Measurements from ENCODE around the gene BNIP1. TPM values are rescaled to one million over a fixed set of nuclear protein-coding genes. Genes with fewer than 3 reads are reported as not detected.
"Not testable (repeated sequence)": the region's sequence is repeated elsewhere in the genome, so short reads cannot be mapped to it uniquely, and the experiment has no call there.

The BNIP1 gene
- total RNA-seq: 10 to 100 TPM; 14.5 to 16.3 TPM

DNA sequence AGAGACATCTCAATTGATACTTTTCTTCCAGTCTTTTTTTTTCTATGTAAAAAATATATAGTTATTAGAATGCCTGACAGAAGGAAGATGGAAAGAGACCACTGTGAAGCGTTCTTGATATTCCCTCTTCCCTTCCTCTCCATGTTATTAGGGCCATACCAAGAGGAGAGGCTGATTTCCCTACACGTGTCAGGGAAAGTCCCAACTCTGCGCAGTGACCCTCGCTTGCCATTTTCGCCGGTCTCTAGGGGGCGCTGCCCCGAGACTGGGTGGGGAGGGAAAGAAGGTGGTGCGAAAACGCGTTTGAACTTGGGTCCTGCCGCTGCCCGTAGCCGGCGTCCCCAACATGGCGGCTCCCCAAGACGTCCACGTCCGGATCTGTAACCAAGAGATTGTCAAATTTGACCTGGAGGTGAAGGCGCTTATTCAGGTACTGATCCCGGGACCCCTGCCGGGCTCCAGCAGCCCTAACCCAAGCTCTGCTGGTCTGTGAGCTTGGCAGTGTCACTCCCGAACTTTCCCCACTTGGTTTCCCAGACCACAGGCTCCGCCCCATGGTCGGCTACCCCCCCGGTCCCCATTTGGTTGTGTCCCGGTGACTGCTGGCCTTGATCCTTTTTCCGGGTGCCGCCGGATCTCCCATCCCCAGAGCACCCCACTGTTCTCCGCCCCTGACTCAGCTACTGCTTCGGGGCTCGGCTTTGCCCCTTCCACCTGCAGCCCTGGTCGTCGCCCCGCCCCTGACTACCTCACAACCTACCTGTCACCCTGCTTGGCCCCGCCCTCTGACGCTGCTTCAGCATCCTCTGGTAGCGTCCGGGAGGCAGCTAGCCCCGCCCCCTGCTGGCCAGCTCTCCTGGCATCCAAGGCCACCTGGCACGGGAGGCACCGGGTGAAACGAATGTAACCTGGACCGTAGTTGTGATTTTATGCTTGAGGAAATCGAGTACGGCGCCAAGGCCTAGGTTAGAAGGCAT, at the start of gene BNIP1:
TSS of gene BNIP1 (plus strand) at position 332 of the 977 bp plus-strand sequence. CDS start at position 347, 15 bp downstream.
- Mint-ChIP-seq H3K27me3 (no peaks in the 10 kb centered on the region), H3K36me3 (peaks cover 18% of the 10 kb centered on the region), H3K4me3 (peak within 1 kb of the TSS; percentile 92), H3K4me1 (peaks cover 18% of the 10 kb centered on the region), H3K9me3 (ENCODE audit: low read depth) (peaks cover 2% of the 10 kb centered on the region), H3K27ac (peak within 1 kb of the TSS; percentile 98)
- DNase-seq (peak; percentile 97), ATAC-seq (peak; percentile 94)
- CTCF ChIA-PET: interaction anchor here (0.6 to 3.0 kb wide), 16 partner anchors 9 to 367 kb away, joined by 3 to 26 read pairs (median 3); partner anchors contain the start of genes ATP6V0E1 and RPL26L1

- no peak for DNase-seq
- Mint-ChIP-seq H3K4me1 (no peaks in the 10 kb centered on the region), H3K9me3 (ENCODE audit: low read depth) (peaks cover 6% of the 10 kb centered on the region), H3K27me3 (no peaks in the 10 kb centered on the region), H3K27ac (no peak overlapping the region), H3K4me3 (no peak overlapping the region), H3K36me3 (peaks cover 22% of the 10 kb centered on the region)
- CTCF ChIA-PET: interaction anchor here (0.7 kb wide), 1 partner anchor 37 kb away, joined by 3 read pairs; no protein-coding TSS in a partner anchor
- no peak for ATAC-seq
Measured at GRCh38 chr5:173098787-173099186, 45.5 kb upstream of the BNIP1 start.

- ATAC-seq: no peak
- no peaks in the 10 kb centered on the region for H3K4me1 Mint-ChIP-seq
- H3K27ac Mint-ChIP-seq: no peak overlapping the region
- peaks cover 6% of the 10 kb centered on the region for H3K9me3 Mint-ChIP-seq (ENCODE audit: low read depth)
- no peaks in the 10 kb centered on the region for H3K27me3 Mint-ChIP-seq
- no peak for DNase-seq
- CTCF ChIA-PET: interaction anchor here (0.7 to 1.0 kb wide), 2 partner anchors 37 to 46 kb away, joined by 3 read pairs; no protein-coding TSS in a partner anchor
- H3K4me3 Mint-ChIP-seq: no peak overlapping the region
- peaks cover 20% of the 10 kb centered on the region for H3K36me3 Mint-ChIP-seq
Measured at GRCh38 chr5:173099461-173099860, 44.9 kb upstream of the BNIP1 start.

GRCh38 chr5:173101245-173101644, 43.1 kb upstream of the BNIP1 start:
- Mint-ChIP-seq H3K4me1 (no peaks in the 10 kb centered on the region), H3K4me3 (no peak overlapping the region), H3K9me3 (ENCODE audit: low read depth) (peaks cover 6% of the 10 kb centered on the region), H3K27ac (no peak overlapping the region), H3K27me3 (no peaks in the 10 kb centered on the region), H3K36me3 (peaks cover 20% of the 10 kb centered on the region)
- CTCF ChIA-PET: no interaction called here
- DNase-seq (no peak), ATAC-seq (no peak)

GRCh38 chr5:173103411-173103810, 40.9 kb upstream of the BNIP1 start:
- no peak overlapping the region for H3K27ac Mint-ChIP-seq
- DNase-seq (no peak), ATAC-seq (no peak)
- no peak overlapping the region for H3K4me3 Mint-ChIP-seq
- peaks cover 6% of the 10 kb centered on the region for H3K9me3 Mint-ChIP-seq (ENCODE audit: low read depth)
- H3K27me3 Mint-ChIP-seq: no peaks in the 10 kb centered on the region
- H3K36me3 Mint-ChIP-seq: peaks cover 20% of the 10 kb centered on the region
- CTCF ChIA-PET: no interaction called here
- H3K4me1 Mint-ChIP-seq: peaks cover under 1% of the 10 kb centered on the region

- Mint-ChIP-seq H3K27ac (no peak overlapping the region), H3K9me3 (ENCODE audit: low read depth) (no peaks in the 10 kb centered on the region), H3K27me3 (no peaks in the 10 kb centered on the region), H3K36me3 (peaks cover 16% of the 10 kb centered on the region), H3K4me1 (peaks cover 19% of the 10 kb centered on the region), H3K4me3 (no peak overlapping the region)
- DNase-seq (no peak), ATAC-seq (no peak)
- CTCF ChIA-PET: no interaction called here
Measured at GRCh38 chr5:173108914-173109313, 35.4 kb upstream of the BNIP1 start.

DNA sequence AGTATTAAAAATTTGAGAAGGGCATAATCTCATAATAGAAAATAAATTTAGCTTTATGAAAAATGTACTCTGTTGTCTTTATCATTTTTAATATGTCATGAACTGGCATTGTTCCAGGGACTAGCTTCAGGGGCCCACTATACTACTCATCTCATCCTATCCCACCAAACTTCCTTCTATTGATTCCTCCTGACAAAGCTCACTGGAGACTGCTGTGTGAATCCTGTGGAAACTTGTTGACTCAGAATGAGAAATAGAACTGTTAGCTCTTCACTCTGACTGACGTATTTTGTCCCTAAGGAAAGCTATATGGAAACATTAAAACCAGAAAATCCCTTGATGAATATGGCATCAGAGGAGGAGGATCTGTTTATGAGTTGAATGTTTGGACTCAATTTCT, 29.8 kb upstream of the BNIP1 start:
- Mint-ChIP-seq H3K27me3 (no peaks in the 10 kb centered on the region), H3K27ac (no peak overlapping the region), H3K9me3 (ENCODE audit: low read depth) (peaks cover under 1% of the 10 kb centered on the region), H3K36me3 (peaks cover 33% of the 10 kb centered on the region), H3K4me1 (peaks cover 18% of the 10 kb centered on the region), H3K4me3 (no peak overlapping the region)
- no peak for ATAC-seq
- DNase-seq: no peak
- CTCF ChIA-PET: interaction anchor here (1.1 kb wide), 1 partner anchor 131 kb away, joined by 3 read pairs; the partner anchor contains the start of gene ATP6V0E1

GRCh38 chr5:173119719-173120118, 24.6 kb upstream of the BNIP1 start:
- Mint-ChIP-seq H3K27ac (no peak overlapping the region), H3K4me3 (no peak overlapping the region), H3K9me3 (ENCODE audit: low read depth) (peaks cover 5% of the 10 kb centered on the region), H3K27me3 (no peaks in the 10 kb centered on the region), H3K36me3 (peaks cover 28% of the 10 kb centered on the region), H3K4me1 (peaks cover under 1% of the 10 kb centered on the region)
- ATAC-seq: no peak
- CTCF ChIA-PET: no interaction called here
- no peak for DNase-seq

GRCh38 chr5:173123416-173123815, 20.9 kb upstream of the BNIP1 start:
- CTCF ChIA-PET: interaction anchor here (0.9 kb wide), 1 partner anchor 11 kb away, joined by 3 read pairs; no protein-coding TSS in a partner anchor

GRCh38 chr5:173132166-173132565, 12.2 kb upstream of the BNIP1 start:
- H3K27ac Mint-ChIP-seq; ATAC-seq; H3K4me1 Mint-ChIP-seq; H3K4me3 Mint-ChIP-seq; H3K36me3 Mint-ChIP-seq; DNase-seq; CTCF ChIA-PET; H3K27me3 Mint-ChIP-seq; H3K9me3 Mint-ChIP-seq (ENCODE audit: low read depth): not testable (repeated sequence)

More at GRCh38 chr5:173123416-173123815, 20.9 kb upstream of the BNIP1 start:
- no peaks in the 10 kb centered on the region for H3K4me1 Mint-ChIP-seq
- H3K9me3 Mint-ChIP-seq (ENCODE audit: low read depth): peaks cover 5% of the 10 kb centered on the region
- DNase-seq (no peak), ATAC-seq (no peak)
- H3K27ac Mint-ChIP-seq: no peak overlapping the region
- peaks cover 31% of the 10 kb centered on the region for H3K36me3 Mint-ChIP-seq
- no peak overlapping the region for H3K4me3 Mint-ChIP-seq
- no peaks in the 10 kb centered on the region for H3K27me3 Mint-ChIP-seq

GRCh38 chr5:173138707-173139106, 5.6 kb upstream of the BNIP1 start:
- H3K36me3 Mint-ChIP-seq: no peaks in the 10 kb centered on the region
- H3K27me3 Mint-ChIP-seq: no peaks in the 10 kb centered on the region
- H3K4me1 Mint-ChIP-seq: no peaks in the 10 kb centered on the region
- no peak overlapping the region for H3K4me3 Mint-ChIP-seq
- CTCF ChIA-PET: interaction anchor here (0.9 kb wide), 1 partner anchor 152 kb away, joined by 3 read pairs; no protein-coding TSS in a partner anchor
- DNase-seq (no peak), ATAC-seq (no peak)
- H3K27ac Mint-ChIP-seq: no peak overlapping the region
- no peaks in the 10 kb centered on the region for H3K9me3 Mint-ChIP-seq (ENCODE audit: low read depth)

GRCh38 chr5:173139631-173140030, 4.7 kb upstream of the BNIP1 start:
- Mint-ChIP-seq H3K4me1 (peaks cover 2% of the 10 kb centered on the region), H3K4me3 (no peak overlapping the region), H3K27ac (no peak overlapping the region), H3K9me3 (ENCODE audit: low read depth) (no peaks in the 10 kb centered on the region), H3K36me3 (no peaks in the 10 kb centered on the region), H3K27me3 (no peaks in the 10 kb centered on the region)
- no peak for ATAC-seq
- DNase-seq: no peak
- CTCF ChIA-PET: interaction anchor here (1.2 to 1.4 kb wide), 2 partner anchors 28 to 156 kb away, joined by 3 to 5 read pairs; partner anchors contain the start of gene ATP6V0E1

DNA sequence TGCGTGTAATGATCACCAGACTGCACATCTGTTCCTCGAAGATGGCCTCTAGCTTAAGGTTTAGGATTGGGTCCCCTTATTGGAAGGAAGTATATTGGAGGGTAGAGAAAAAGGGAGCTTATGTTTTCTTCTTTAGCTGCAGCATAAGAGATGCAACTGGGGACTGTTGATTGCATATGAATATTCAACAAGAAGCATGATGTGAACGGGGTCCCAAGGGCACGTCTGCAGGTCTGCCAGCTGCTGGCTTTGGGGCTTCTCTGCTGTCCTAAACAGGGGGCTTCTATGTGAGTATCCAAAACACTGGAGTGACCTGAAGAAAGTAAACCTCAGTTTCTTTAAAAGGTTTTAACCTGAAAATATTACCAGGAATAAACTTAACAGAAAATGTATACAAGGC, 3.6 kb upstream of the BNIP1 start:
- no peaks in the 10 kb centered on the region for H3K36me3 Mint-ChIP-seq
- peaks cover 11% of the 10 kb centered on the region for H3K4me1 Mint-ChIP-seq
- DNase-seq: no peak
- no peak overlapping the region for H3K27ac Mint-ChIP-seq
- H3K4me3 Mint-ChIP-seq: no peak overlapping the region
- ATAC-seq: no peak
- CTCF ChIA-PET: interaction anchor here (1.4 kb wide), 1 partner anchor 157 kb away, joined by 5 read pairs; the partner anchor contains the start of gene ATP6V0E1
- H3K27me3 Mint-ChIP-seq: no peaks in the 10 kb centered on the region
- H3K9me3 Mint-ChIP-seq (ENCODE audit: low read depth): no peaks in the 10 kb centered on the region

Measured in activated CD8-positive, alpha-beta memory T cell treated with anti-CD3 and anti-CD28 coated beads, Interleukin-2, amount 10 ng/mL, durations not matched to agents 7 days and 5 days (primary cell).